ENCODE measurements around the gene TRIM33.
A peak's percentile ranks its signal among the peaks of the same experiment; 100 is the strongest.
"Not testable (repeated sequence)": the region's sequence is repeated elsewhere in the genome, so short reads cannot be mapped to it uniquely, and the experiment has no call there.

Gene TRIM33

GRCh38 chr1:114462341-114462740 lies 48.7 kb downstream of the TRIM33 start:
- DNase-seq = no peak

GRCh38 chr1:114458237-114458777 lies 52.7 kb downstream of the TRIM33 start:
- DNase-seq = no peak

DNA sequence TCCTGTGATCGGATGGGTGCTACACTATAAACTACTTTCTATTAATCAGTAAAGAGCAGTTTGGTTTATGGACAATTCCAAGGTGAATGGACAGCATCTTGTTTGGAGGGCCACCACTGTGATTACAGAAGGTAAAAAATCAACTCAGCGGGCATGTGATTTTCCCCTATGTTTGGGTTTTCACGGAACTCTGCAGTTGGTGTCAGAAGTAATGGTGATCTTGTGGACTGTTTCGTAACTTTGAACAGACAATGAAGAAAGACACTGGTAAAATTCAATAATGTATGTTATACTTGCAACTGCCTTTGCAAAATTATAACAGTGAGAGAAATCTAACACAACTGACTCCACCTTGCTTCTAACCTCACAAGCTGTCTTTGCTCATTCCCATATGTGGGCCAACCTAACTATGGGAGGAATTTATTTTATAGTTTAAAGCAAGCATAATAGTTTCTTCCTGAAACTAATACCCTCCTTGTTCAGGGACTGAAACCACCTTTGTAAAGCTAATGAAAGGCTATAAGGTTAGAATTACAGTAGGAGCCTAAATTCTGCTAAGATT lies 53.2 kb downstream of the TRIM33 start:
- DNase-seq = no peak

DNA sequence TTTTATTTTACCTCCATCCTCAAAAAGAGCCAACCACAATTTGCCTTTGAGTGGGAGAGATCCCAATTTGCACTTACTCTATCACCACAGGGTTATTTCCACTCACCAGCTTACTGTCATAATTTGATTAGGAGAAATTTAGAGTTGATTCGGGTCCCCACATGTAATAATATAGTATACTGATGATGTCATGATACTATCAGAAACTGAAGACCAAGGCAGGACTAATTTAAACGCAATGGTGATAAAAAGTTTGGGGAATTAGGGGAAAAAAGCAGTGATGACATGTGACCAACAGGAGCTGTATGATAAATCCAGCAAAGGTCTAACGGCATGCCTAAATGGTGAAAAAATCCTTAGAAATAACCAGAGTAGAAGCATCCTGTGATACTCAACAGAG lies 54.4 kb downstream of the TRIM33 start:
- no peak for DNase-seq

- DNase-seq = no peak
These were observed 55.8 kb downstream of the TRIM33 start for GRCh38 chr1:114455102-114455785.

GRCh38 chr1:114454539-114454938 lies 56.5 kb downstream of the TRIM33 start:
- no peak for DNase-seq

DNA sequence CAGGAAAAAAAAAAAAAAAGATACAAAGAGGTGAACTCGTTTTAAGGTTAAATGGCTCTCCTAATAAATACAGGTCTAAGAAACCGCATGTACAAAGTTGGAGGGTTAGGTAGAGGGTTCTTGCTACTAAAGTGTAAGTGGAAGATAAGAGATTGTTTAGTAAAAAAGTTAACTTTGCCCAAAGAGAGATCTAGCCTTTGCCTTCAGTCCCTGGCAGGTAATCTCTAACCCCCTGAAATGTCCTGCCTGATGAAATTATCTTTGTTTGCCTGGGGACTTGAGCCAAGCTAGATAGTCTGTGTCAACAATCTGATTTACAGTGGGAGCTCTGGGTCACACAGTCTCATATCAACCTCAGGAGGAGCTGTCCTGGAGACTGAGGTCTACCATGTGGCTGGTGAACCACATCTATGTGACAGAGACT lies 57.6 kb downstream of the TRIM33 start:
- no peak for DNase-seq

- DNase-seq = no peak
These were observed 62.5 kb downstream of the TRIM33 start for GRCh38 chr1:114448370-114449036.

DNA sequence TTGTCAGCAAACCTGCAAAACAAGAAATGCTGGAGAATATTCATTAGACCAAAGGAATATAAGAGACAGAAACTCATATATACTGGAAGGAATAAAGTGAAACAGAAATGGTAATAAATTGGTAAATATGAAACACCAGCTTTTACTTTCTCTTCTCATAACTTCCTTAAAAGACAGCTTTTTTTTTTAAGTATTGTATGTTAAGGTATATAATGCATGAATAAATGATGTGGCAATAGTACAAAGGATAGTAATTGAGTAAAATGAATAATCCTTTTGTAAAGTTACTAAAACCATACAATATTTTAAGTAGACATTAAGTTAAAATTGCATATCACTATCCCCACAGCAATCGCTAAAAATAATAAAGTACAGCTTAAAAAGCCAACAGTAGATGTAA lies 64.8 kb downstream of the TRIM33 start:
- no peak for DNase-seq

- DNase-seq = not testable (repeated sequence)
These were observed 67.8 kb downstream of the TRIM33 start for GRCh38 chr1:114443226-114443625.

DNA sequence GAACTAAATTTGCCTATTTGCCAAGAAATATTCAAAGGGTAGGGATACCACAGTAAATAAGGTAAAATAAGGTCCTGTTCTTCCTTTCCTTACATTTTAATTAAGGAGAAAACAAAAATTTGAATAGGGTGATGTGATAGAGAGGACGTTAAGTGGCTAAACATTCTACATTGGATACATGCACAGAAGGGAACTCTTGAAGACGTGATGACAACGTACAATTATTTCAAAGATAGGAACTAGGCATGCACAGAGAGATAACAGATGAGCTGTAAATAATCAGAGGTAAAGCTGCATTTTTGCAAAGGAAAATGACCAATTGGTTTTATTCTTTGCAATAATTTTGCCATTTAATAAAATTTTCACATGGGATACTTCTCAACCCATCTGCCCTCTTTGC lies 69.7 kb downstream of the TRIM33 start:
- no peak for DNase-seq

DNA sequence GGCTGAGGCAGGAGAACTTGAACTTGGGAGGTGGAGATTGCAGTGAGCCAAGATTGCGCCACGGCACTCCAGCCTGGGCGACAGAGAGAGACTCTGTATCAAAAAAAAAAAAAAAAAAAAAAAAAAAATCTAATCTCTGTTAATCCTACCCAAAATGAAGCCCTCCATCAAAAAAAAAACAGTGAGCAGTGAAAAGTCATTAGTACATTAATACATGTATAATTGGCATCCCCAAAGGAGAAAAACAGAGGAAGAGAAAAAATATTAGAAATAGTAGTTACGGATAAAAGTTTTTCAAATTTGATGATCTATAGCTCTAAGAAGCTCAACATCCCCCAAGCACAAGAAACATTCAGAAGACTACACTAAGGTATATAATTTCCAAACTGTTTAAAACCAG lies 71.6 kb downstream of the TRIM33 start:
- DNase-seq = no peak

GRCh38 chr1:114437812-114438211 lies 73.2 kb downstream of the TRIM33 start:
- DNase-seq = no peak

DNA sequence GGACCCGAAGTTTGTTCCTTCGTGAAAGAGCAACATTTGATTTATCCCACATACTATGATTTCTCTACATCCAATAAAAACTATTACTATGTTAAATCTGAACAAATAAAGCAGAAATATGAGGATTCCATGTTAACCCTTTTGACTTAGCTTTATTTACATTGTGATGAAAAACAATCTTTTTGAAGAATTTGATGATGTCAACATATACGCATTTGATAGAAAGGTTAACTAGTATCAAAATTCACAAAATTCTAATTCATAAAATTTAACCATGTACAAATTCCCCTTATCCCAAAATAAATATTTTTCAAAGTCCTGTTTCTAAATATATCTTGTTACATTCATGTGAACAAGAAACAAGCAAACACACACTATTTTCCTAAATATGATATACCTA lies 74.2 kb downstream of the TRIM33 start:
- DNase-seq = no peak

DNA sequence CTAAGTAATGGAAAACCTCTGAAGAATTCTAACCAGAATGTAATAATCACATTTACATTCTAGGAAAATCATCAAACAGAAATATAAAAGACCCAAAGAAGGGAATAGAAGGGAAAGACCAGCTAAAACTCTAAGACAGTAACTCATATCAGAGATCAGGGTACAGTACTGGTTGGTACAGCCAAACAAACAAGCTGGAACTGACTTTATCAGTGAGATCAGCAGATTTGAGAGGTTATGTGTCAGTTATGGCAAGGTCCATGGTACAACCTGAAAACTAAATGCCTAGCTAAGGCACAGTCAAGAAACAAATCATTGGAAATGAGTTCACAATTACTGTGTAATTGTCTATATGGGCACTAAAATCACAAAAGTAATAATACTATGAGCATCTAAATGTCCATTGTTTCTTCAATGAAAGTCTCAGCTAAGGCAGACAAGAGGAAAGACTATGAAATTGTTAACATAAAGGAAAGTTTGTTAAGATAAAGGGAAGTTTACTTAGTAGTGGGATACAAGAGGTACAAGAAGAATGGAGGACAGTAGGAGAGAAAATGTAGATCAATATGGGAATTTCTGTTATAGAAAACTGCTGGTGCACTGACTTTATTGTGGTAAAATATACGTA lies 75.8 kb downstream of the TRIM33 start:
- DNase-seq = no peak

DNA sequence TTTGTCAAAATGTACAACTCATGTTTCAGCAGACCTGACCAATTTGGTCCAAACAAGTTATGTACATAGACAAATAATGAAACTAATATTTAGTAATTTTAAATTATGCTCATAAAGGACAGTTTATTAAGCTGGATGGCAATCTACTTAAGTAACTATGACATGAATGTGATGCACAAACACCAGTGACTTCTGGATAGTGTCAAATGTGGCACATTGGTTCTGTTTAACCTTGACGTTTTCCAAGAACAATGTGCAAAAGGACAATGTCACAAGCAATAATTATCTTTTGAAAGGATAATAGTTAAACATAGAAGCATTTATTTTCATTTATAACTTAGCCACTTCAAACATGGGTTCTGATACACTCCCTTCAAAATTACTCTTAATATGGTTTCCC lies 80.0 kb downstream of the TRIM33 start:
- no peak for DNase-seq

DNA sequence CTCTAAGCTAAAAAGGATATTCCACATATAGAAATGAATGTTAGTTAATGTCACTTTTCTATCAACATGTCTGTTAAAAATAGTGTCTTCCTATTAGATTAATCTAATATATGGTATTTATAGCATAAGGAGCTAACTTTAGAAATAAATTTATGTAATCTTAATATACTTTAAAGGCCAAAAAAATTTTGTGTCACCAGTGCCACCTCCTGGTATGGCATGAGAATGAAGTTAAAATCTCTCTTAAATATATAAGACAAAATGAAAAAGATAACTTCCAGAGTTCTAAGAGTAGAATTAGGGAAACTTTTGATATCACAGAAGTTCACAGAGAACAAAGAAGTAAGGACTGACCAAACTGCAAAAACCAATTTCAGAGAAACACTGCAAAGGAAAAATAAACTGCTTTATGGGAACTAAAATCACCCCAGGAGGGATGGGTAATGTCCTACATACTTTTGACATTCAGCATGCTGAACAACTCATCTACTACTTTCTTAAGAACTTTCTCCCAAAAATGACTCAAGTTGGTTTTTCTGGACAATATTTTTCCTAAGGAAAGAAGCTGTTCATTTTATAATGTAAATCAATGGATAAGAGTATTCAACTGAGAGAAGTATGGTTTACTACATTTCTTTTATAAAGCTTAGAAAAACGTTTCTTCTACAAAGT lies 82.8 kb downstream of the TRIM33 start:
- DNase-seq = peak in 1 of 2 donors; percentile 11

GRCh38 chr1:114427612-114428011 lies 83.4 kb downstream of the TRIM33 start:
- no peak for DNase-seq

DNA sequence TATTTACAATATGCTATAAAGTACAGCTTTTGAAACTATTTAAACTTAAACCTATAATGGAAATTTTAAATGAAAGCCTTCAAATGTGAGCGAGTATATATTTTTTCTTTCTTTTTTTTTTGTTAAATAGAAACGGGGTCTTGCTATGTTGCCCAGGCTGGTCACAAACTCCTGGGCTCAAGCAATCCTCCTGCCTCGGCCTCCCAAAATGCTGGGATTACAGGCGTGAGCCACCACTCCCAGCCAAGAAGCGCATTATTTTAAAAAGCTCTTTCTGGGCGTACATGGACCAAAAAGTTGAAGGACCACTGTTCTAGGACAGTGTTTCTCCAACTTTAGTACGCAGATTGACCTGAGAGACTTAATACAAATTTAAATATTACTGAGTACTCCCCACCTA lies 87.5 kb downstream of the TRIM33 start:
- no peak for DNase-seq

DNA sequence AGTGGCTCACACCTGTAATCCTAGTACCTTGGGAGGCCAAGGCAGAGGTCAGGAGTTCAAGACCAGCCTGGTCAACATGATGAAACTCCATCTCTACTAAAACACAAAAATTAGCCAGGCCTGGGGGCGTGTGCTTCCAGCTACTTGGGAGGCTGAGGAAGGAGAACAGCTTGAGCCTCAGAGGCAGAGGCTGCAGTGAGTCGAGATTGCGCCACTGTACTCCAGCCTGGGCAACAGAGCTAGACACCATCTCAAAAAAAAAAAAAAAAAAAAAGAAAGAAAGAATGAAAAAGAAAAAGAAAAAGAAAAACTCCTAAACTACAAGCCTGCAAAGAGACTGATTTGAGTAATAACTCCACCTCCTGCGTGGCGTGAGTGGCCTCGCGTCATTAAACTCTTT lies 92.1 kb downstream of the TRIM33 start:
- DNase-seq = not testable (repeated sequence)

GRCh38 chr1:114397601-114398000 lies 113.4 kb downstream of the TRIM33 start:
- no peak for DNase-seq

- no peak for DNase-seq
These were observed 115.1 kb downstream of the TRIM33 start for GRCh38 chr1:114395863-114396262.

- no peak for DNase-seq
These were observed 120.0 kb downstream of the TRIM33 start for GRCh38 chr1:114390960-114391359.
